ENCODE results near the gene STPG1. TPM values are rescaled to one million over a fixed set of nuclear protein-coding genes. Genes with fewer than 3 reads are reported as not detected.

The STPG1 gene
- total RNA-seq, 1 donor: 10.0 TPM

DNA sequence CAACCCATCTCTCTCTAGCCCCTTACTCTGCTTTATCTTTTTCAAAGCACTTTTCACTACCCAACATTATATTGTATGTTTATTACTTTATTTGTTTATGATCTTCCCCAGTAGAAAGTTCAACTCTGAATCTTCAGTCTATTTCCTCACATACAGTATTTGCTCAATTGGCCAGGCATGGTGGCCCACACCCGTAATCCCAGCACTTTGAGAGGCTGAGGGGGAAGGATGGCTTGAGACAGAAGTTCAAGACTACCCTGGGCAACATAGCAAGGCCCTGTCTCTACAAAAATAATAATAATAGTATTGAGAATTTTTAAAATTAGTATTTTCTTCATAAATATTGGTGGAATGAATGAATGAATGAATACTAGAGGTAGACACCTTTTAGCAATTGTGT, 1.2 kb downstream of the STPG1 start:
- no peak overlapping the region for H3K4me3 ChIP-seq (ENCODE audit: low read depth, low read length)
- no peak for TF ChIP-seq CTCF (IDR thresholded peaks at IDR 0.05; ENCODE audit: insufficient read depth, low read length)
- no peak for DNase-seq (ENCODE audit: low read depth)

GRCh38 chr1:24411963-24412362, 1.6 kb downstream of the STPG1 start:
- H3K4me3 ChIP-seq (ENCODE audit: low read depth, low read length): no peak overlapping the region
- DNase-seq (ENCODE audit: low read depth): no peak
- TF ChIP-seq CTCF (IDR thresholded peaks at IDR 0.05; ENCODE audit: insufficient read depth, low read length): no peak

- no peak for TF ChIP-seq CTCF (IDR thresholded peaks at IDR 0.05; ENCODE audit: insufficient read depth, low read length)
- DNase-seq (ENCODE audit: low read depth): no peak
- H3K4me3 ChIP-seq (ENCODE audit: low read depth, low read length): no peak overlapping the region
These were observed 2.8 kb downstream of the STPG1 start for GRCh38 chr1:24410750-24411149.

GRCh38 chr1:24409535-24409934, 4.0 kb downstream of the STPG1 start:
- no peak for TF ChIP-seq CTCF (IDR thresholded peaks at IDR 0.05; ENCODE audit: insufficient read depth, low read length)
- H3K4me3 ChIP-seq (ENCODE audit: low read depth, low read length): no peak overlapping the region
- peak; percentile 68 for DNase-seq (ENCODE audit: low read depth)

GRCh38 chr1:24406788-24407187, 6.8 kb downstream of the STPG1 start:
- no peak overlapping the region for H3K4me3 ChIP-seq (ENCODE audit: low read depth, low read length)
- DNase-seq (ENCODE audit: low read depth): no peak
- TF ChIP-seq CTCF (IDR thresholded peaks at IDR 0.05; ENCODE audit: insufficient read depth, low read length): no peak

GRCh38 chr1:24403806-24404205, 9.8 kb downstream of the STPG1 start:
- no peak for DNase-seq (ENCODE audit: low read depth)
- no peak overlapping the region for H3K4me3 ChIP-seq (ENCODE audit: low read depth, low read length)
- TF ChIP-seq CTCF (IDR thresholded peaks at IDR 0.05; ENCODE audit: insufficient read depth, low read length): no peak

DNA sequence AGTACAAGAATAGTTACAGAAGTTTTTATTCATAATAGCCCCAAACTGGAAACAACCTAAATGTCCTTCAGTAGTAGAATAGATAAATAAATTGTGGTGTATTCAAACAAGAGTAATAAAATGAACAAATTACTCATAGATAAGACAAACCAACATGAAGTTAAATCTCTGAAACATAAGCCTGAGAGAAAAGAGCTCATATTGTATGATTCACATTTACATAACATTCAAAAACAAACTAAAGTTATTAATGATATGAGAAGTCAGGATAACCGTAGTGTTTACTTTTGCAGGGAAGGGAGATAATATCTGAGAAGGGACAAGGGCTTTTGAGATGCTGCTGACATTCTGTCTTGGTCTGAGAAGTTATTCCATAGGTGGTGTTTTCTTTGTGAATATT, 13.5 kb downstream of the STPG1 start:
- TF ChIP-seq CTCF (IDR thresholded peaks at IDR 0.05; ENCODE audit: insufficient read depth, low read length): no peak
- H3K4me3 ChIP-seq (ENCODE audit: low read depth, low read length): no peak overlapping the region
- no peak for DNase-seq (ENCODE audit: low read depth)
